ENCODE measurements around the gene SCRN3.
A peak's percentile ranks its signal among the peaks of the same experiment; 100 is the strongest.
"Not testable (repeated sequence)": the region's sequence is repeated elsewhere in the genome, so short reads cannot be mapped to it uniquely, and the experiment has no call there.

Gene SCRN3, protein sequence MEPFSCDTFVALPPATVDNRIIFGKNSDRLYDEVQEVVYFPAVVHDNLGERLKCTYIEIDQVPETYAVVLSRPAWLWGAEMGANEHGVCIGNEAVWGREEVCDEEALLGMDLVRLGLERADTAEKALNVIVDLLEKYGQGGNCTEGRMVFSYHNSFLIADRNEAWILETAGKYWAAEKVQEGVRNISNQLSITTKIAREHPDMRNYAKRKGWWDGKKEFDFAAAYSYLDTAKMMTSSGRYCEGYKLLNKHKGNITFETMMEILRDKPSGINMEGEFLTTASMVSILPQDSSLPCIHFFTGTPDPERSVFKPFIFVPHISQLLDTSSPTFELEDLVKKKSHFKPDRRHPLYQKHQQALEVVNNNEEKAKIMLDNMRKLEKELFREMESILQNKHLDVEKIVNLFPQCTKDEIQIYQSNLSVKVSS

DNA sequence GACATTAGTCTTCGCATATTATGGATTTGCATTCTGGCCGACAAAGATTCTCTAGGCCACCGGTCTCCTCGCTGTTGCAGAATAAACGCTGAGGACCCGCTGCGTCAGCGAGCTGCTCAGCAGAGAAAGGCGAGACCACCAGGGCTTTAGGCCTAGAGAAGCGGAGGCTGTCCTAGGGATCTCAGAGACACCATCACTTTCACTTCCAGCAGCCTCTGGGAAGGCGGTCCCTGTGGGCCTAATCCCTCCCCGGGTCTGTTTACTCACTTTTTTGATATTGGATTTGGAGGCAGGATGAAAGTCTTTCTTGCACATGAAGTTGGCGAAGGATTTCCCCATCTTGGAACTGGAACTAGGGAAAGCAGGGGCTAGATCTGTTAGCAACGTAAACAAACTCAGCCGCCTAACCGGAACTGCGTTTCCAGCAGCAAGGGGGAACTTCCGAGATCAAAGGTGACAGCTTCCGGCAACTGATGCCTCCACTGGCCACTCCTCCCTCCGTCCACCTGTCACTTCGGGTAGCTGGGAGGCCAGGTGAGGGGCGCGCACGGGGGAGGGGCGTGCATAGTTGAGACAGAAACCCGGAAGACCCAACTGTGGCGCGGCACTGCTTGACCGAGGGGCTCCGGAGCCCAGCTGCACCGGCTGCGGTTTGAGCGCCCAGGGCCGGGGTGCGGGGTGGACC is at the start of gene SCRN3:
Gene SCRN3 (plus strand): TSS at position 447 of the 685 bp plus-strand sequence. CDS start 2,554 bp downstream, outside the sequence.
- TF ChIP-seq POLR2A (IDR thresholded peaks at IDR 0.05; ENCODE audit: low read length) (peak; percentile 82), GATA1 (IDR thresholded peaks at IDR 0.05; ENCODE audit: low read depth, low read length) (no peak)

DNA sequence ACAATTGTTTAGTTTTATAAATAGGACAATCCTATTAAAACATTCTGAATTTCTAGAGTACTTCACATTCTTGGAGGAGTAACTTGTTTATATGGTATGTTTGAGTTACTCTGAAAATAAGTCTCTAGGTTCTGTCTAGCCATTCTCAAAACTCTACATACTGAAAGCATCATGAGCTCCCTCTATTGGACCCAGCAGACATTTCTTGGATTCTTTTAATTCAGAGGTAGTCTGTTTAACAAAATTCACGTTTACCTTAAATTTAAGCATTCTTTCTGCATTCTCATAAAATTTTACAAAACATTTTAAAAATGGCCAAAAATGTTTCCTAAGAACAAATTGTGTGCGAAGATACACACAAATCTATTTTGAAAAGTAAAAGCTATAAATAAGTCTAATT is 45.5 kb upstream of the SCRN3 start:
- TF ChIP-seq POLR2A (IDR thresholded peaks at IDR 0.05; ENCODE audit: low read length): no peak
- no peak for TF ChIP-seq GATA1 (IDR thresholded peaks at IDR 0.05; ENCODE audit: low read depth, low read length)
- DNase-seq: peak; percentile 28 to 45

More for the DNA sequence above, at the start of gene SCRN3:
- DNase-seq: peak; percentile 88 to 90

DNA sequence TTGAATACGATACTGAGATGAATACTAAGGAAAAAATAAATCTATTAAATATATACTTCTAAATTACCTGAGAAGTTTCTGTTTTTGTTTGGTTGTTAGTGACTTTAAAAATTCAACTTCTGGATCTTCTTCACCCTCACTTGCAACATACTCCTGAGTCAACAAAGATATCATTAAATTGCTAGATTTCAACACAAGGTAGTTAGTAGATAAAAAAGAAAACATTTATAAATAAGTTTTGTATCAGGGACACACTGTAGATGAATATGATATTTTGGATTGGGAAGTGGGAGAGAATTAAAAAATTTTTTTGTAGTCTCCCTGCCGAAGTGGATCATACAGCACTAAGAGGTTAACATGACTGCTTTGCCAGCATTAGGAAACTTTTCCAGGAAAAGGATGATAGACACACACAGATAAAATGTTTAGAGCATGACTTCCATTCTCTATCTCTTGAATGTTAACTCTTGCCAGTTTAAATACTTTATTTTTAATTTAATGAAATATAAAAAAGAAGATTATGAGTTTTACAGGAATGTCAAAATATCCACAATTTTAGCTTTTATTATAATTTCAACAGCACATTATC is 44.8 kb upstream of the SCRN3 start:
- TF ChIP-seq POLR2A (IDR thresholded peaks at IDR 0.05; ENCODE audit: low read length): no peak
- no peak for TF ChIP-seq GATA1 (IDR thresholded peaks at IDR 0.05; ENCODE audit: low read depth, low read length)
- DNase-seq: peak in 1 of 2 experiments; percentile 41

- TF ChIP-seq POLR2A (IDR thresholded peaks at IDR 0.05; ENCODE audit: low read length) (no peak), GATA1 (IDR thresholded peaks at IDR 0.05; ENCODE audit: low read depth, low read length) (no peak)
- no peak for DNase-seq
Measured at GRCh38 chr2:174353004-174353403, 42.5 kb upstream of the SCRN3 start.

DNA sequence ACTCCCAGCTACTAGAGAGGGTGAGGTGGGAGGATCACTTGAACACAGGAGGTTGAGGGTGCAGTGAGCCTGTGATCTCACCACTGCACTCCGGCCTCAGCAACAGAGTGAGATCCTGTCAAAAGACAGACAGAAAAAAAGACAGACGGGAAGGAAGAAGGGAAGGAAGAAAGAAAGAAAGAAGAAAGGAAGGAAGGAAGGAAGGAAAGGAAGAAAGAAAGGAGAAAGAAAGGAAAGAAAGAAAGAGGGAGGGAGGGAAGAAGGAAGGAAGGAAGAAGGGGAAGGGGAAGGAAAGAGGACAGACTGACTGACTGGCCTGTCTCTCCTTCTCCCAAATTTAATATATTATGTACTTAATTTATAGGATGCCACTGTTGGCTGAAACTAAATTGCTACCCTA is 39.2 kb upstream of the SCRN3 start:
- DNase-seq: no peak
- TF ChIP-seq POLR2A (IDR thresholded peaks at IDR 0.05; ENCODE audit: low read length) (no peak), GATA1 (IDR thresholded peaks at IDR 0.05; ENCODE audit: low read depth, low read length) (no peak)

DNA sequence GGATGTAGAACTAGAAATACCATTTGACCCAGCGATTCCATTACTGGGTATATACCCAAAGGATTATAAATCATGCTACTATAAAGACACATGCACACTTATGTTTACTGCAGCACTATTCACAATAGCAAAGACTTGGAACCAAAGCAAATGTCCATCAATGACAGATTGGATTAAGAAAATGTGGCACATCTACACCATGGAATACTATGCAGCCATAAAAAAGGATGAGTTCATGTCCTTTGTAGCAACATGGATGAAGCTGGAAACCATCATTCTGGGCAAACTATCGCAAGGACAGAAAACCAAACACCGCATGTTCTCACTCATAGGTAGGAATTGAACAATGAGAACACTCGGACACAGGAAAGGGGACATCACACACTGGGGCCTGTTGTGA is 35.9 kb upstream of the SCRN3 start:
- not testable (repeated sequence) for DNase-seq

- no peak for DNase-seq
- no peak for TF ChIP-seq GATA1 (IDR thresholded peaks at IDR 0.05; ENCODE audit: low read depth, low read length)
- no peak for TF ChIP-seq POLR2A (IDR thresholded peaks at IDR 0.05; ENCODE audit: low read length)
Measured at GRCh38 chr2:174362949-174363348, 32.6 kb upstream of the SCRN3 start.

- not testable (repeated sequence) for DNase-seq
Measured at GRCh38 chr2:174363492-174364225, 31.9 kb upstream of the SCRN3 start.

DNA sequence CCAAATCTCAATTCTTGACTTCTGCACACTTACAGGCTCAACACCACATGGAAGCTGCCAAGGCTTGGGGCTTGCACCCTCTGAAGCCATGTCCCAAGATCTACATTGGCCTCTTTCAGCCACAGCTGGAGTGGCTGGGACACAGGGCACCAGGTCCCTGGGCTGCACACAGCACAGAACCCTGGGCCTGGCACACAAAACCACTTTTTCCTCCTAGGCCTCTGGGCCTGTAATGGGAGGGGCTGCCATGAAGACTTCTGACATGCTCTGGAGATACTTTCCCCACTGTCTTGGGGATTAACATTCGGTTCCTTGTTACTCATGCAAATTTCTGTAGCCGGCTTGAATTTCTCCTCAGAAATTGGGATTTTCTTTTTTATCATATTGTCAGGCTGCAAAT is 30.9 kb upstream of the SCRN3 start:
- no peak for TF ChIP-seq GATA1 (IDR thresholded peaks at IDR 0.05; ENCODE audit: low read depth, low read length)
- no peak for TF ChIP-seq POLR2A (IDR thresholded peaks at IDR 0.05; ENCODE audit: low read length)
- DNase-seq: no peak

GRCh38 chr2:174365571-174365970 is 30.0 kb upstream of the SCRN3 start:
- no peak for DNase-seq
- no peak for TF ChIP-seq POLR2A (IDR thresholded peaks at IDR 0.05; ENCODE audit: low read length)

DNA sequence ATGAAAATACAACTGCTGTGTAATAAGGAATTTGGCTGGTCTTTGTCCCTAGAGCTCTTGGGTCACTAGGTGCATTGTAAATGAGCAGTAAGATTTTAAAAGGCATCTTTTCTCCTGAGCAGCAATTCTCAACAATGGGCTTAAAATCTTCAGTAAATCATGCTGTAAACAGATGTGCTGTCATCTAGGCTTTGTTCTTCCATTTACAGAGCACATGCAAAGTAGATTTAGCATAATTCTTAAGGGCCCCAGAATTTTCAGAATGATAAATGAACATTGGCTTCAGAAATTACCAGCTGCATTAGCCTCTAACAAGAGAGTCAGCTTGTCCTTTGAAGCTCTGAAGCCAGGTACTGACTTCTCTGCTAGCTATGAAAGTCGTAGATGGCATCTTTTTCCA is 26.8 kb upstream of the SCRN3 start:
- DNase-seq: no peak
- no peak for TF ChIP-seq GATA1 (IDR thresholded peaks at IDR 0.05; ENCODE audit: low read depth, low read length)
- no peak for TF ChIP-seq POLR2A (IDR thresholded peaks at IDR 0.05; ENCODE audit: low read length)

GRCh38 chr2:174376967-174377366 is 18.6 kb upstream of the SCRN3 start:
- TF ChIP-seq GATA1 (IDR thresholded peaks at IDR 0.05; ENCODE audit: low read depth, low read length) (no peak), POLR2A (IDR thresholded peaks at IDR 0.05; ENCODE audit: low read length) (no peak)
- DNase-seq: peak; percentile 25 to 44

DNA sequence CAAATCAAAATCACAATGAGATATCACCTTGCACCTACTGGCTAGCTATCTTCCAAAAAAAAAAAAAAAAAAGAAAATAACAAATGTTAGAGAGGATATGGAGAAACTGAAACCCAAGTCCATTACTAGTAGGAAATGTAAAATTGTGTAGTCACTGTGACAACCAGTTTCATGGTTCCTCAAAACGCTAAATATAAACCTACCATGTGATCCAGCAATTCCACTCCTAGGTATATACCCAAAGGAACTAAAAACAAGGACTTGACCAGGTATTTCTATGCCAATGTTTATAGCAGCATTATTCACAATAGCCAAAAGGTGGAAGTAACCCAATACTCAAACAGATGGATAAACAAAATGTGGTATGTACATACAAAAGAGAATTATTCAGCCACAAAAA is 11.7 kb upstream of the SCRN3 start:
- peak in 1 of 2 experiments; percentile 42 for DNase-seq
- TF ChIP-seq POLR2A (IDR thresholded peaks at IDR 0.05; ENCODE audit: low read length): no peak

DNA sequence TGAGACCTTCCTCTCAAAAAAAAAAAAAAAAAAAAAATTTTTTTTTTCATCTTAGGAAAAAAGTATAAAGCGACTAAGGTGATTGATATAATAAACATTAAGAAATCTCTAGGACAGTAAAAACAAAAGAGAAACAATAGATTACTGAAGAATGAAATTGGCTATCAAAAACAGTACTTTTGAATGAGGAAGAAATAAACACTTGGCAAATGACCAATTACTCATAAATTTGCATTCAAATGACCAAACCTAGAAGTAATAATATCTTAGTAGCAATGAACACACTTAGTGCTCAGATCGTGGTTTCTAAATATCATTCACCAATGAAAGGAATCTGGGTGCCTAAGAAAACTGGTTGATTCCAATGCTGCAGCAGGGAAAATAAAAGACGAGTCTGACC is 10.3 kb upstream of the SCRN3 start:
- TF ChIP-seq GATA1 (IDR thresholded peaks at IDR 0.05; ENCODE audit: low read depth, low read length): no peak
- no peak for TF ChIP-seq POLR2A (IDR thresholded peaks at IDR 0.05; ENCODE audit: low read length)
- DNase-seq: no peak

DNA sequence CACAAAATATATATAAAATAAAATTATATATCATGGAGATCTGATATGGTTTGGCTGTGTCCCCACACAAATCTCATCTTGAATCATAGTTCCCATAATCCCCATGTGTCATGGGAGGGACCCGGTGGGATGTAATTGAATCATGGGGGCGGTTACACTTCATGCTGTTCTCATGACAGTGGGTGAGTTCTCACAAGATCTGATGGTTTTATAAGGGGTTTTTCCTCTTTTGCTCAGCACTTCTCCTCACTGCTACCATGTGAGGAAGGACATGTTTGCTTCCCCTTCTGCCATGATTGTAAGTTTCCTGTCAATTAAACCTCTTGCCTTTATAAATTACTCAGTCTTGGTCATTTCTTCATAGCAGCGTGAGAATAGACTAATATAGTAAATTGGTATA is 6.8 kb upstream of the SCRN3 start:
- DNase-seq: not testable (repeated sequence)

Measured in erythroblast (primary cell).